Measurements from ENCODE around the gene DDIT3.

DDIT3 gene

DNA sequence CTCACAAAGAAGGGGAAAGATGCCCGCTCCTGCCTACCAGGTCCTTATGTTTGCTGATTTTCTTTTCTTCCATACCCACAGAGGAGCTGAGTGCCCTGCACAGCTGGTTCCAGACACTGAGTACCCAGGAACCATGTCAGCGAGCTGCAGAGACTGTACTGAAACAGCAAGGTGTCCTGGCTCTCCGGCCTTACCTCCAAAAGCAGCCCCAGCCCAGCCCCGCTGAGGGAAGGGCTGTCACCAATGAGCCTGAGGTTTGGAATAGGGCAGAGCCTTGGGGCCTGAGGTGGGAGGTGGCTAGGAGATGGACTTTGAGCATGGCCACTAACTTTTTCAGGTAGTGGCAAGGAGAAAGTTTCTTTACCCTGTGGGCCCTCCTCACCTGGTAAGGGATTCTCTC lies 30.2 kb downstream of the DDIT3 start:
- no peak overlapping the region for H3K4me3 ChIP-seq (ENCODE audit: low read length)
- H3K4me1 ChIP-seq (ENCODE audit: insufficient read depth, low read length) = peaks cover 6% of the 10 kb centered on the region; the same call in 1 of the 2 replicates
- H3K36me3 ChIP-seq (ENCODE audit: insufficient read depth, low read length) = peaks cover 46% of the 10 kb centered on the region
- H3K9ac ChIP-seq (ENCODE audit: low read depth, low read length) = no peak overlapping the region
- peaks cover 5% of the 10 kb centered on the region; the same call in 1 of the 2 replicates for H3K9me3 ChIP-seq (ENCODE audit: insufficient read depth, low read depth, low read length)
- H3K27ac ChIP-seq (ENCODE audit: low read depth, low read length) = no peak overlapping the region
- 94% methylated on average over 4 of the region's 4 CpGs for WGBS
- H3K27me3 ChIP-seq (ENCODE audit: insufficient read depth, low read length) = no peaks in the 10 kb centered on the region

DNA sequence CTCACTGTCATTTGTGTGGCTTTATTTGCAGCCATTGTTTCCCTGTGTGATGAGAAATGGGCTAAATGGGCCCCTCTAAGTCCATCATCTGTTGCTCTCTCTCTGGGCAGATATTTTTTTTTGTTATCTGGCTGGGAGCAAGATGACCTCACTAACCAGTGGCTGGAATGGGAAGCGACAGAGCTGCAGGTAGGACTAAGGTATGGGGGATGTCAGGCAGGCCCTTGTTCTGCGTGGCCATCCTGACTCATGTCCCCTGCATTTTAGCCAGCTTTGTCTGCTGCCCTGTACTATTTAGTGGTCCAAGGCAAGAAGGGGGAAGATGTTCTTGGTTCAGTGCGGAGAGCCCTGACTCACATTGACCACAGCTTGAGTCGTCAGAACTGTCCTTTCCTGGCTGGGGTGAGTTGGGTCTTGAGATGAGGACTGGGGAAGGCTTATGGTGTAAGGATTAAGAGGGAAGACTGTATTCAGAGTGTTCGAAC lies 31.1 kb downstream of the DDIT3 start:
- H3K4me3 ChIP-seq (ENCODE audit: low read length) = peak overlapping the region; percentile 95
- H3K36me3 ChIP-seq (ENCODE audit: insufficient read depth, low read length) = peaks cover 46% of the 10 kb centered on the region
- H3K27me3 ChIP-seq (ENCODE audit: insufficient read depth, low read length) = no peaks in the 10 kb centered on the region
- WGBS = 89% methylated on average over 4 of the region's 5 CpGs
- H3K9ac ChIP-seq (ENCODE audit: low read depth, low read length) = peak overlapping the region; percentile 98; the same call in 1 of the 2 replicates
- H3K9me3 ChIP-seq (ENCODE audit: insufficient read depth, low read depth, low read length) = peaks cover 5% of the 10 kb centered on the region; the same call in 1 of the 2 replicates
- peak overlapping the region; percentile 31; the same call in 1 of the 2 replicates for H3K27ac ChIP-seq (ENCODE audit: low read depth, low read length)
- peaks cover 6% of the 10 kb centered on the region; the same call in 1 of the 2 replicates for H3K4me1 ChIP-seq (ENCODE audit: insufficient read depth, low read length)

DNA sequence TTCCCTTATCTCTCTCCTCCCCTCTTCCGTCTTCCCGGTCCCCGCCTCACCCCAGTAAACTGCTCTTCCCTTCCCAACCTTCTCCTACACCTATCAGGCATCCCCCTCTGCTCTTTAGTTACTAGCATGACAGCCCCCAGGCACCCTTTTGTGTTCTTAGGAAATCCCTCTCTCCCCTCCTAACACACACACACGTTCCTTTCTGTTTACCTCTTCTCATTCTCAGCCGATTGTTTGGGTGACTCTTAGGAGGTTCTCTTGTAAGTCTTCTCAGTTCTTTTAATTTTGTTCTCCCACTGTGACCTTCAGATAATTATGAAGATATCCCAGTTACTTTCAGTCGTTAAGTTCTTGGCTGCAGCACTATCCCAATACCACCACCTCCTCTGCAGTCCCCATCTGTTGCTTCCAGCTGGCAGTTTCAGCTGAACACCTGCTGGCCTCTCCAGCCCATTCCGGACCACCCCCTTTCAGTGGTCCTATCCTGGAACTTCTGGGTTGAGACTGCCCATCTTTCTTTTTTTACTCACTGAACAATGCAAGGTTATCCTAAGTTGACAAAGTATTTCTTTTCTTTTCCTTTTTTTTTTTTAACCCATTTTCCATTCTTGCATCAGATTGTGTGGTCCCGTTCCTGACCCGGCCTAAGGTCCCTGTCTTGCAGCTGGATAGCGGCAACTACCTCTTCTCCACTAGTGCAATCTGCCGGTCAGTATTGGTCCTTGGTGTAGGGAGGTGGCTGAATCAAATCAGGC lies 31.7 kb downstream of the DDIT3 start:
- Histone ChIP-seq H3K36me3 (ENCODE audit: insufficient read depth, low read length) (peaks cover 42% of the 10 kb centered on the region), H3K27me3 (ENCODE audit: insufficient read depth, low read length) (no peaks in the 10 kb centered on the region), H3K9me3 (ENCODE audit: insufficient read depth, low read depth, low read length) (peaks cover 5% of the 10 kb centered on the region; the same call in 1 of the 2 replicates), H3K4me3 (ENCODE audit: low read length) (peak overlapping the region; percentile 95), H3K9ac (ENCODE audit: low read depth, low read length) (peak overlapping the region; percentile 98), H3K4me1 (ENCODE audit: insufficient read depth, low read length) (peaks cover 6% of the 10 kb centered on the region; the same call in 1 of the 2 replicates), H3K27ac (ENCODE audit: low read depth, low read length) (peak overlapping the region; percentile 91)
- WGBS = 30% methylated on average over 11 of the region's 11 CpGs

DNA sequence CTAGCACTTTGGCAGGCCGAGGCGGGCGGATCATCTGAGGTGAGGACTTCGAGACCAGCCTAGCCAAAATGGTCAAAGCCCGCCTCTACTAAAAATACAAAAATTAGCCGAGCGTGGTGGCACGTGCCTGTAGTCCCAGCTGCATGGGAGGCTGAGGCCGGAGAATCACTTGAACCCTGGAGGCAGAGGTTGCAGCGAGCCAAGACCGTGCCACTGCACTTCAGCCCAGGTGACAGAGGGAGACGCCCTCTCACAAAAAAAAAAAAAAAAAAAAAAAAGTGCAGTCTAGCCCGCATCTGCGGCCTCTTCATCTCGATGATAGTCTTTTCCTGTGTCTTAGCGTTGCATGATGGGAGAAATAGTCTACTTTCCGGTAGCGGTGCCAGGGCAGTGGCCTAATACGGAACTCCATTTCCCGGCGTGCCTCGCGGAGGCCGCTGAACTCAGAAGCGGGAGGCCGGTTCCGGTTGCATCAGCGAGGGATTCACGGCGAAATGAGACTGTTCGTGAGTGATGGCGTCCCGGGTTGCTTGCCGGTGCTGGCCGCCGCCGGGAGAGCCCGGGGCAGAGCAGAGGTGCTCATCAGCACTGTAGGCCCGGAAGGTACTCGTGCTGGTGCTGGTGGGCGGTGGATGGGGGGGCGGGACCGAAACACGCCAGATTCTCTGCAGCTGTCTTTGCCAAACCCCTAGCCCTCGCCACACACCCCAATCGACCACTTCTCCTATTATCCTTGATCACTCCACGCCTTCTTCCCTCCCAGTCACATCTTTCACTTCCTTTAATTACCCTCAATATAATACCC lies 32.5 kb downstream of the DDIT3 start, which contains the start of gene MARS1:
Gene MARS1, plus strand, starts transcription at position 472 of the 805 bp plus-strand sequence. Its CDS starts 23 bp downstream, at position 495.
- Histone ChIP-seq H3K9ac (ENCODE audit: low read depth, low read length) (peak within 1 kb of the TSS; percentile 98), H3K4me1 (ENCODE audit: insufficient read depth, low read length) (peaks cover 6% of the 10 kb centered on the region; the same call in 1 of the 2 replicates), H3K27ac (ENCODE audit: low read depth, low read length) (peak within 1 kb of the TSS; percentile 91), H3K4me3 (ENCODE audit: low read length) (peak within 1 kb of the TSS; percentile 95), H3K36me3 (ENCODE audit: insufficient read depth, low read length) (peaks cover 39% of the 10 kb centered on the region), H3K9me3 (ENCODE audit: insufficient read depth, low read depth, low read length) (peaks cover 2% of the 10 kb centered on the region; the same call in 1 of the 2 replicates), H3K27me3 (ENCODE audit: insufficient read depth, low read length) (no peaks in the 10 kb centered on the region)
- WGBS = 15% methylated on average over 47 of the region's 47 CpGs

DNA sequence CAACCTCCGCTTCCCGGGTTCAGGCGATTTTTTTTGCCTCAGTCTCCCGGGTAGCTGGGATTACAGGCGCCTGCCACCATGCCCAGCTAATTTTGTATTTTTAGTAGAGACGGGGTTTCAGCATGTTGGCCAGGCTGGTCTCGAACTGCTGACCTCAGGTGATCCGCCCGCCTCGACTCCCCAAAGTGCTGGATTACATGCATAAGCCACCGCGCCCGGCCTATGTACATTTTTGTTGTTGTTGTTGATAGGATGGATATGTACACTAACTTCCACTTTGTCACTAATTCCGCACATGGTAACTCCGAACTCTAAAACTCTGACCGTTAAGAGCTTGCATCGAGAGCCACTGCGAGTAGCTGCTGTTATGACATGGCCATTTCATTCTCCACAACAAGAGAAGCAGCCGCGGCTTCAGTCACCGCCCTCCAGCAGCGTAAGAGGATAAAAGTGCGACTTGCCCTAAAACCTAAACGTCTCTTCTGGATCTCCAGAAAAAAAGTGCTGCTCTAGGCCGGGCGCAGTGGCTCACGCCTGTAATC lies 33.2 kb downstream of the DDIT3 start:
- Histone ChIP-seq H3K27ac (ENCODE audit: low read depth, low read length) (no peak overlapping the region), H3K36me3 (ENCODE audit: insufficient read depth, low read length) (peaks cover 32% of the 10 kb centered on the region), H3K9me3 (ENCODE audit: insufficient read depth, low read depth, low read length) (no peaks in the 10 kb centered on the region), H3K9ac (ENCODE audit: low read depth, low read length) (no peak overlapping the region), H3K4me3 (ENCODE audit: low read length) (0 out of 2 replicates have a peak overlapping the region, but pooled peaks have one; percentile 95), H3K4me1 (ENCODE audit: insufficient read depth, low read length) (peaks cover 6% of the 10 kb centered on the region; the same call in 1 of the 2 replicates), H3K27me3 (ENCODE audit: insufficient read depth, low read length) (no peaks in the 10 kb centered on the region)
- WGBS = 93% methylated on average over 27 of the region's 27 CpGs

DNA sequence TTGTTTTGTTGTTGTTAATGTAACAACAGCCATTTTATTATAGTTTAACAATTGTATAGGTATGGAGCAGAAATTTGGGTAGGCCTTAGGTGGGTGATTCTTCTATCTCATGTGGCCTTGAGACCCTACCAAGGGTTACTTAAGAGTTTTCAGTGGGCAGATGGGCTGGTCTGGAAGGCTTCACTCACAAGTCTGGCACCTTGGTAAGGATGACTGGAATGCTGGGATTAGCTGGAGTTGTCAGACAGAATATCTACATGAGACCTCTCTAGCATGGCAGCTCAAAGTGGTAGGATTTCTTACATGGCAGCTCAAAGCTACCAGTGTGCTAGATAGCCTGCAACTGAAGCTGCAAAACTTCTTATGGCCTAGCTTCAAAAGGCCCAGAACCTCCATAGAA lies 34.6 kb downstream of the DDIT3 start:
- Histone ChIP-seq H3K36me3 (ENCODE audit: insufficient read depth, low read length) (peaks cover 19% of the 10 kb centered on the region), H3K27ac (ENCODE audit: low read depth, low read length) (no peak overlapping the region), H3K27me3 (ENCODE audit: insufficient read depth, low read length) (no peaks in the 10 kb centered on the region; the same call in 1 of the 2 replicates), H3K9ac (ENCODE audit: low read depth, low read length) (no peak overlapping the region), H3K9me3 (ENCODE audit: insufficient read depth, low read depth, low read length) (no peaks in the 10 kb centered on the region), H3K4me1 (ENCODE audit: insufficient read depth, low read length) (peaks cover 6% of the 10 kb centered on the region; the same call in 1 of the 2 replicates), H3K4me3 (ENCODE audit: low read length) (no peak overlapping the region)

DNA sequence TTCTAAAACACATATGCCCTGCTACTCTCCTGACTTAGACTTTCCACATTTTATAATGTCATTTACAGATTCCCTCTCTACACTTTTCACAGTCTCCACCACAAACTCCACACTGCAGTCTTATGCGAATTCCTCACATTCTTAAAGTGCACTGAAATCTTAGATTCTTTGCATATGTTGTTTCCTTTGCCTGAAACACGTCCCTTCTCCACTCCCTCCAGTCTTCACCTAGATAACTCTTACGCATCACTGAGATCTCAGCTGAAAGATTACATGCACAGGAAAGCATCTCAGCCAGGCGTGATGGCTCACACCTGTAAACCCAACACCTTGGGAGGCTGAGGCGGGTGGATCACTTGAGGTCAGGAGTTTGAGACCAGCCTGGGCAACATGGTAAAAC lies 36.8 kb downstream of the DDIT3 start:
- Histone ChIP-seq H3K27me3 (ENCODE audit: insufficient read depth, low read length) (peaks cover 9% of the 10 kb centered on the region; the same call in 1 of the 2 replicates), H3K27ac (ENCODE audit: low read depth, low read length) (no peak overlapping the region), H3K9me3 (ENCODE audit: insufficient read depth, low read depth, low read length) (no peaks in the 10 kb centered on the region), H3K9ac (ENCODE audit: low read depth, low read length) (no peak overlapping the region), H3K36me3 (ENCODE audit: insufficient read depth, low read length) (no peaks in the 10 kb centered on the region), H3K4me3 (ENCODE audit: low read length) (no peak overlapping the region), H3K4me1 (ENCODE audit: insufficient read depth, low read length) (no peaks in the 10 kb centered on the region)
- WGBS = 73% methylated on average over 5 of the region's 5 CpGs

DNA sequence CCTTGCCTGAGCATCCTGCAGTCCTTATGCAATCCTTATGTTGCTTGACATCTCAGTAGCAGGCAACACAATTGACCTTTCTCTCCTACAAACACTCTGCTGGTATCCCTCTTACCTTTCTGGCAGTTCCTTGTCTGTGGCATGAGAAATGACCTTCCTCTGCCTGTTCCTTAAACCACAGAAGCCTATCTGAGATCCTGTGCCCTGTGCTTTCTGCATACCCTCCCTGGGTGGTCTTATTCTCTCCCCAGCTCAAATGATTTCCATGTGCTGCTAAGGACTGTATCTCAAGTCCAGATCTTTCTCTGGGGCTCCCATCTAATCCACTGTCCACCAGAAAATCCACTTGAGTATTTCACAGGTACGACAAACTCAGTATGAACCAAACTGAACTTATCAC lies 38.6 kb downstream of the DDIT3 start:
- H3K27ac ChIP-seq (ENCODE audit: low read depth, low read length) = no peak overlapping the region
- H3K4me3 ChIP-seq (ENCODE audit: low read length) = no peak overlapping the region
- no peaks in the 10 kb centered on the region for H3K9me3 ChIP-seq (ENCODE audit: insufficient read depth, low read depth, low read length)
- H3K36me3 ChIP-seq (ENCODE audit: insufficient read depth, low read length) = no peaks in the 10 kb centered on the region
- no peaks in the 10 kb centered on the region; the same call in 1 of the 2 replicates for H3K4me1 ChIP-seq (ENCODE audit: insufficient read depth, low read length)
- H3K9ac ChIP-seq (ENCODE audit: low read depth, low read length) = no peak overlapping the region
- peaks cover 22% of the 10 kb centered on the region for H3K27me3 ChIP-seq (ENCODE audit: insufficient read depth, low read length)
- WGBS = 100% methylated on average over 1 of the region's 1 CpG

DNA sequence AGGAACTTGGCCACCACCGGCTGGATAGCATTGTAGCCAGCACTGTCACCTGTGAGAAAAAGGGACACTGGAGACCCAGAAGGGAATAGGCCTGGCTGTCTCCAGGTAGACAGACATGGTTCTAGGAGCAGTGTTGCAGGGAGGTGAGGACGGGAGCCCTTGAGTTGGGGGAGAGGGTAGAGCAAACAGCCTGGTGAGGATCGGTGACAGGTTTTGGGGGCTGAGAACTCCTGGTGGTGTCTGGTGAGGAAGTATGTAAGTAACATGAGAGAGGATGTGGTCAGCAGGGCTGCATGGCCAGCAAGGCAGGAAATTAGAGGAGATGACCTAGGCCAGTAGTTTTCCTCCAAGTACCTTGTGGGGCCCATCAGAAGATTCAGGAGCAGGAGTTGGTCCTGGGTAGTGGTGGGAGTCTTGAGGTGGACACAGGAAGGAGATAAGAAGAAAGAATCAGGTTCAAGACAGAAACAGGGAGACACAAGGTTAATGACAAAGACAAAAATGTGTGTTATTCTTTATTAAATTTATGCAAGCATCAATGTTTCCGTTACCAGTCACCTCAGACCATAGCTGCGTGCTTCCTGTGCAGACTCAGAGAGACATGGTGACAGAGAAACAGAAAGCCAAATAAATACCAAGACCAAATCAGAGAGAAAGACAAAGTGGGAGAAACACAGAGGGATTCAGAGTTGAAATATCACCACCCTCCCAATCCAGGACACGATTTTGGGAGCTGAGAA lies 40.8 kb downstream of the DDIT3 start, which contains the start of gene ARHGAP9:
Gene ARHGAP9, minus strand, starts transcription at position 491 of the 740 bp plus-strand sequence. Its CDS starts 460 bp downstream, at position 31.
- Histone ChIP-seq H3K4me3 (ENCODE audit: low read length) (no peak within 1 kb of the TSS), H3K27ac (ENCODE audit: low read depth, low read length) (no peak within 1 kb of the TSS), H3K4me1 (ENCODE audit: insufficient read depth, low read length) (peaks cover 5% of the 10 kb centered on the region), H3K9ac (ENCODE audit: low read depth, low read length) (no peak within 1 kb of the TSS), H3K9me3 (ENCODE audit: insufficient read depth, low read depth, low read length) (no peaks in the 10 kb centered on the region), H3K27me3 (ENCODE audit: insufficient read depth, low read length) (peaks cover 43% of the 10 kb centered on the region), H3K36me3 (ENCODE audit: insufficient read depth, low read length) (no peaks in the 10 kb centered on the region)
- WGBS = 92% methylated on average over 6 of the region's 6 CpGs

DNA sequence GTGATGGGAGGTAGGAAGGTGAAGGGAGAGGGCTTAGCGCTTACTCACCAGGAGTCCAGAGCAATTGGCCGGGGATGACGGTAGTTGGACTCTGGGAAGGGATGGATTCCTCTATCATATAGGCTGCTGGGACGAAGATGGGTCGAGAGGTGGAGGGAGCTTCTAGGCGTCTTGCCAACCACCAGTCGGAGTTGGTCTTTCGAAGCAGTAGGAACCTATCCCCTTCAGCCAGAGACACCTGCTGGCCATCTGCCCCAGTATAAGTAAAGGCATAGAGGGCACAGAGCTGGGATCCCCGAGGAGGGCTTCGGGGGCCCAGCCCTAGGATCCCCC lies 41.3 kb downstream of the DDIT3 start:
- H3K27me3 ChIP-seq (ENCODE audit: insufficient read depth, low read length) = peaks cover 48% of the 10 kb centered on the region
- H3K9me3 ChIP-seq (ENCODE audit: insufficient read depth, low read depth, low read length) = no peaks in the 10 kb centered on the region
- no peak overlapping the region for H3K9ac ChIP-seq (ENCODE audit: low read depth, low read length)
- peaks cover 5% of the 10 kb centered on the region for H3K4me1 ChIP-seq (ENCODE audit: insufficient read depth, low read length)
- H3K36me3 ChIP-seq (ENCODE audit: insufficient read depth, low read length) = no peaks in the 10 kb centered on the region
- 94% methylated on average over 10 of the region's 10 CpGs for WGBS
- H3K4me3 ChIP-seq (ENCODE audit: low read length) = no peak overlapping the region
- no peak overlapping the region for H3K27ac ChIP-seq (ENCODE audit: low read depth, low read length)
